GM21515 (cell line): ENCODE measurements around the gene RAPGEF5.
"Not testable (repeated sequence)": the region's sequence is repeated elsewhere in the genome, so short reads cannot be mapped to it uniquely, and the experiment has no call there.

Experiments
- ATAC-seq: cut with Tn5 transposase; IDR thresholded peaks from one replicate; pipeline ENCODE4 v1.9.1; 2021; ENCODE audit not compliant: unreplicated experiment

RAPGEF5 gene

GRCh38 chr7:22093936-22094335, 263.0 kb downstream of the RAPGEF5 start:
- ATAC-seq = no peak

GRCh38 chr7:22093001-22093400, 264.0 kb downstream of the RAPGEF5 start:
- no peak for ATAC-seq

DNA sequence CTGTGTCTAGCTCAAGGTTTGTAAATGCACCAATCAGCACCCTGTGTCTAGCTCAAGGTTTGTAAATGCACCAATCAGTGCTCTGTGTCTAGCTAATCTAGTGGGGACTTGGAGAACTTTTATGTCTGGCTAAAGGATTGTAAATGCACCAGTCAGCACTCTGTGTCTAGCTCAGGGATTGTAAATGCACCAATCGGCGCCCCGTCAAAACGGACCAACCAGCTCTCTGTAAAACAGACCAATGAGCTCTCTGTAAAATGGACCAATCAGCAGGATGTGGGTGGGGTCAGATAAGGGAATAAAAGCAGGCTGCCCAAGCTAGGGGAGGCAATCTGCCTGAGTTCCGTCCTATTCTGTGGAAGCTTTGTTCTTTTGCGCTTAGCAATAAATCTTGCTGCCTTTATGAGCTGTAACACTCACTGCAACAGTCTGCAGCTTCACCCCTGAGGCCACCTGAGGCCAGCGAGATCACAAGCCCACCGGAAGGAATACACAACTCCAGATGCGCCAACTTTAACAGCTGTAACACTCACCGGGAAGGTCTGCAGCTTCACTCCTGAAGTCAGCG, 265.9 kb downstream of the RAPGEF5 start:
- not testable (repeated sequence) for ATAC-seq

DNA sequence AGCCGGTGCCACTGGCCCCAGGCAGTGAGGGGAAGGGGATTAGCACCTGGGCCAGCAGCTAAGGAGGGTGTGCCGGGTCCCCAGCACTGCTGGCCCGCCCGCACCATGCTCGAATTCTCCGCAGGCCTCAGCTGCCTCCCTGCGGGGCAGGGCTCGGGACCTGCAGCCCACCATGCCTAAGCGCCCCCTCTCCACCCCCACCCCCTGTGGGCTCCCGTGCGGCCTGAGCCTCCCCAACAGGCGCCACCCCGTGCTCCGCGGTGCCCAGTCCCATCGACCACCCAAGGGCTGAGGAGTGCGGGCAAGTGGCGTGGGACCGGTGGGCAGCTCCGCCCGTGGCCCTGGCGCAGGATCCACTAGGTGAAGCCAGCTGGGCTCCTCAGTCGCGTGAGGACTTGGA, 266.4 kb downstream of the RAPGEF5 start:
- ATAC-seq = no peak

GRCh38 chr7:22090107-22090506, 266.8 kb downstream of the RAPGEF5 start:
- ATAC-seq = no peak

GRCh38 chr7:22088827-22089226, 268.1 kb downstream of the RAPGEF5 start:
- ATAC-seq = no peak

DNA sequence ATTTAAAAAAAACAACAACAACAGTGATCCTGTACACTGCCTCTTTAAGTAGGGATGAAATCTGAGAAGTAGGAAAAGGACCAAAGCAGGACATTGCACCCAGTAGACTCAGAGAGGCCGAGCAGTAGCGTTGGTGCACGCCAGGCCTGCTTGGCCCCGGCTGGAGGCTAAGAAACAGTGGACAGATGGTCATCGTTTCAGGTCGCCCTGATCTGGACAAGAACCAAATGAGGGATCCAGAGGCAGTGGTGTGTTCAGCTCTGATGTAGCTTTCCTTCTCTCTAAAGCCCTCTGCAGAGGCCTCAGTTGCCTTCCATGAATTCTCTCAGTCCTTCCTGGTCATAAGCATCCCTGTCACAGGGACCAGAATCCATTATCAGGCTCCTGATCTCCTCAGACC, 269.1 kb downstream of the RAPGEF5 start:
- ATAC-seq = no peak

DNA sequence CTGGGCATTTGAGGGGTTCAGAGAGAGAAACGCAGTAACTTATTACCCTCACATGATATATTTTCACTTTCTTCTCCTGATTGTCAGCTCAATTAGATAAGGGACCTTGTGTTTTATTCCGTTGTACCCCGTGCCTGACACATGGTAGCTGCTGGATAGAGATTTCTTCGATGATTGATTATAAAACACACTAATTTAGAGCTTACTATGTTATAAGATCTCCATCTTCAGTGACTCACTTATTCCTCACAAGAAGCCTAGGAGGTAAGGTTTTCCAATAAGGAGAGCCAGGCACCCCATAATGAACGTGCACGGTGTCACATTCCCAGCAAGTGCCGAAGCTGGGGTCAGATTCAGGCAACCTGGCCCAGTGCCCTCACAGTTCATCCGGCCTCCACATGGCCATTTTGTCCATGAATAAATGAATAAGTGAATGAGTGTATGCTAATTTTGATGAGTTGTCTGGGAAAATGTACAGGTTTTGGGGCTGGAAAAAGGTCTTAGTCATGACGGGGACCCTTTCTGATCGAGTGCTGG, 273.2 kb downstream of the RAPGEF5 start:
- ATAC-seq = no peak

DNA sequence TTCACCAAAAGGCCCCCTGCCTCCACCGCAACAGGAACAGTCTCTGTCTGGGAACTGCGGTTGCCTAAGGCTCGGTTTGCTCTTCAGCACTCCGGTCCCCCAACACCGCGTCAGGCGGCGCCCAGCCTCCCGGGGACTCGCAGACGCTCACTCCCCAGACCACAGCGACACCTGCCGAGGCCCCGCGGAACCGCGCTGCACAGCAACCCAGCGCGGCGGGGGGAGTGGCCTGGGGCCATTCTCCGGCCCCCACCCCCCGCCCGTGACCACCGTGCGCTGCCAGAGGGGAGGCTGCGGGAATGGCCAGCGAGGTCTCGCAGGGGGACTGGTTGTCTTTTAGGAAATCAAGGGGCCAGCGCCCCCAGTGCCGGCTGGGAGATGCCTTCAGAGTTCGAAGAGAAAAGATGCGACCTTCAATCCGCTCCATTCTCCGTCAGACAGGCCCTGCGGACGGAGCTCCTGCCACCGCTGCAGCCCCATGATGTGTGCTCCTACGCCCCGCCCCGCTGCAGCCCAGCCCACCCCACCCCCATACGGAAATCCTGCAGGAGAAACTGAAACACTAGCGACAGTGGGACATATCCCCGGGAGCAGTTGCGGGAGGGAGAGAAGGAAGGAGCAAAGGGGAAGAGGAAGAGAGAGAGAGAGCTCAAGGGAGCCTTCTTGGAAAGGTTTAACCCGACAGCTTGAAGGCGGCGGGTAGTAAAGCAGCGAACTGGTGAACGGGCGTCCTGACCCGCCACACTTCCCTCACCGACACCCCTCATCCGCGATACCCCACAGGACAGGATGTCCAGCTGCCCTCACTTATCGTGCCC, 273.9 kb downstream of the RAPGEF5 start:
- ATAC-seq = peak; percentile 99

- peak; percentile 17 for ATAC-seq
These were observed 274.4 kb downstream of the RAPGEF5 start for GRCh38 chr7:22082553-22082885.

- not testable (repeated sequence) for ATAC-seq
These were observed 276.7 kb downstream of the RAPGEF5 start for GRCh38 chr7:22080219-22080618.

- not testable (repeated sequence) for ATAC-seq
These were observed 278.1 kb downstream of the RAPGEF5 start for GRCh38 chr7:22078872-22079271.

DNA sequence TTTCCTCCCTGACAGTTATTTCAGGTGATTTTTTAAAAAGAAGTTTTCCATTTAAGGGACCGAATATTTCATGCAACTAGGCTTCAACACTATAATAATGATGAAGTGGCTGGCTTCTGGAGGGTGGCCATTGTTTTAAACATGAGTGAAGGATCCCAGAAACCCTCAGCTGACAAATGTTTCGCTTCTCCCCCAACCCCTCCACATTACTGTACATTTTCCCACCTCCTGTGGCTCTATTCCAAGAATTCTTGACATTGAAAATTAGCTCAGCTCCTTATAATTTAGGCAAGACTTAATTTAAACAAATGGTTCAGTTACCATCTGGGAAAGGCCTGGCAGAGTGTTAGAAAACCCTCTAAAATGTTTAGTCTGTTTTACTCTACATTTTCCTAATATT, 281.4 kb downstream of the RAPGEF5 start:
- no peak for ATAC-seq

- no peak for ATAC-seq
These were observed 282.1 kb downstream of the RAPGEF5 start for GRCh38 chr7:22074897-22075296.
